HG02943 (cell line): ENCODE data around the gene IMP3.
A peak's percentile ranks its signal among the peaks of the same experiment; 100 is the strongest.

ENCODE experiments used
- ATAC-seq: cut with Tn5 transposase; IDR thresholded peaks from one replicate; pipeline ENCODE4 v1.9.1; 2021; ENCODE audit warnings: mild to moderate bottlenecking, low read depth, moderate library complexity; ENCODE audit not compliant: unreplicated experiment

Gene IMP3

DNA sequence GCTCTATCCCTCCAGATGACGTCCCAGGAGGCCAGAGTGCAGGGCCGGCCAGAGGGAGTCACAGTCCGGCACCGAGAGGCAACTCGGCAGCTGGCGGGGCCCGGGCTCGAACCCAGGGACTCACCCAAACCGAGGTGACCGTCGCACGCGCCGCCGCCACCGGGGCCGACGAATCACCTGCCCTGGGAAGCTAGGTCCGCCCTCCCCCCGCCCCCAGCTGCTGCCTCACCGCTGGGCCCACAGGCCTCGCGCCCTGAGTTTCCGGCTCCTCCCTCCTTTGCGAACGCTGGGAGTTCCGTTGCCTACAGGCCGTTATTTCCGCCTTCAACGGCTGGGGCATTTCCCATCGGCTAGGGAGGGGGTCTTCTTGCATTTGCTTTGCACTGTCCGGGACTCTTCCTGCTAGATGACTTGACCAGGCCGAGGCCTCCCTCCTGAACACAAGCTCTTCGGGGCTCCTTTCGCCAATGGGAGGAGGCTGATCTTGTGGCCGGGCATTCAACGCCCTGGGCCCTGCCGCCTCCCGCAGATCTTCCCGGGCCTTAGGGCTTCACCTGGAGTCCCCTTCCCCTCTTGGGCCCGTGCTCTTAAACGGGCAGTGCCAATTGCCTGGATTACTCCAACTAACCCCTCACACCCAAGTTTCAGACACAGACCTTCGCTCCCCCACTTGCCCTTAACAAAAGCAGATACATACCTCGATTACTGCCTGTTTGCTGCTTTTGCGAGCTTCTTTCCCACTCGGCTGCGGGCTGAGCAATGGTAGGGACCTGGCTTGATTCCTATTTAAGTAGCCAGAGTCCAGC lies 14.3 kb downstream of the IMP3 start, which contains the start of gene SNUPN:
Gene SNUPN, minus strand, starts transcription at position 184 of the 806 bp plus-strand sequence. CDS start 4,674 bp downstream, outside the sequence.
- ATAC-seq, result peak; percentile 79

DNA sequence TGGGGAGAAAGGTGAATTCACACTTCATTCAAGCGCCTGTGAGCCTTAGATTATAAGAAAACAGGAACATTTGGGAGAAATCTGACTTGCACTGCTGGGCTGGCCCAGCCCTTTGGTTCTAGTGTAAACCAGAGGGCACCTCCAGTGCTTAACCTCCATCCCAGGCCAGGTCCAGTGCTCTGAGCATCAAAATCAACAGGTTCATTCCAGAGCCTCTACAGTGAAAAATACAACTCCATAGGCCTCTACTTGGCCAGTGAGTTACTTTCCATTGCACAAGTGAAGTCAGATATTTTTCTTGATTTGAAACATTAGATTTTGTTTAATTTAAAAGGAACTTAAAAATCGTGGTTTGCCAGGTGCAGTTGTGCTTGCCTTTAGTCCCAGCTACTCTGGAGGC lies 17.5 kb downstream of the IMP3 start:
- no peak for ATAC-seq

DNA sequence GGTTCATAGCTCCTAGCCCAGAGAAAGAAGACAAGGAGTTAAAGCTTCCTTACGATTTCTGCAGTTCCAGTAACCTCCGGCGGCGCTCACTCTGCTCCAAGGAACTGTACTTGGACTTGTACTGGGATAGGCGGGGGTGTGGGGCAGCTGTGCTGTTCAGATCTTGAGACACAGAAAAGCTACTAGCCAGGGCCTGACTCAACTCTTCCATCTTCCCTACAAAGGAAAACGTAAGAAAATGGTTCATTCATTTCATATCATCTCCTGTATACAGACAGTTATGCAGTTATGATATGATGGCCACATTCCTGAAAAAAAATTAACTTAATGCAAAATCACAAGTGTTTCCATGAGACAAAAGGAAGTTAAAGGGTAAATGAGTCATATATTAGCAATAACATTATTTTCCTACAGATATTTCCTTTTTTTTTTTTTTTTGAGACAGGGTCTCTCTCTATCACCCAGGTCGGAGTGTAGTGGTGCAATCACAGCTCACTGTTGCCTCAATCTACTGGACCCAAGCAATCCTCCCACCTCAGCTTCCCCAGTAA lies 19.1 kb downstream of the IMP3 start:
- ATAC-seq, result no peak

DNA sequence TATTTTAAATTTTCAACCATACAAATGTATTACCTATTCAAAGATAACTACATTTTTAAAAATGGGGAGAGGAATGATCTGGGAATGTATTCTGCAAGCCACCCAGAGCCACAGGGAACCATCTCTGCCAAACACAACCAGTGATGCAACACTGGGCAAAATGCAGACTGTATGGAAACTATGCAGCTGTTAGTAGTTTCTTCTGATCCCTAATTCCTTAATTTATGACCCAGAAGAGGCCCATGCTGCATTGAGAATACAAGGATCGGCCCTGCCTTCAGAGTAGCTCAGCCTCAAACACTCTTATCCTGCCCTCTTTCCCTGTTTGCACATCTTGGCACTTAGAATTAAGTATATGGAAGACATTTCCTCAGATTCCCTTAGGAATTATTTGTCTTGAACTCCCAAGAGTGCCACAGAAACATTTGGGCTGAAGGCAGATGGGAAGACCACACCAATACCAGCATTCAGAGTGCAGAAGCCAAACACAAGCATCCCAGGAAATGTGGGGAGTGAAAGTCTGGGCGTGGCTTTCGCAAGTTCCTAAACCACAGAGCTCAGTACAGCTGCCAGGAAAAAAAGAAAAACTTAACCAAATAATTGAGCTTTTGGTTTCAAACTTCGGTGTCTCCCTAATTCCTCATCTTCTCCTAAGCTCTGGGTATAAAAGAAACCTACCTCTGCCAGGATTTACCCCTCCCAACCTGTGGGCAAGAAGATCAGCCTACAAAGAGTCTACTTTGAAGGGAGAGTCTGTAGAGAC lies 19.8 kb downstream of the IMP3 start:
- no peak for ATAC-seq

DNA sequence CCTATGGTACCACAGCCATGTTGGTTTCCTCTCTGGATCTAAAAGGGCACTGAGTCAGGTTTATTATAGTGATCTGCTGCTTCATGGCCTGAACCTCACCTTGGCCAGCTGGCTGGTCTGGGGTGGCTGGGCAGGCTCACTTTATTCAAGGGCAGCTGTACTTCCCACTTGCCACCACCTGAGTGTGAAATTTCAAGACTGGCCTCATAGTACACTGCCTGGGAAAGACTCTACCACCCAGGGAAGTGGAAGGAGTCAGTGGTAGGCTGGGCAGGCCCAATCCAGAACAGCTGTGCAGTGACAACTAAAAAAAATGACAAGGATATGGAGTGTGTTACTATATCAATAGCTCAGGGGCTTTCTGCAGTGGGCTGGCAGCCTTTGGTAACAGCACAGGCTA lies 23.3 kb downstream of the IMP3 start:
- ATAC-seq, result no peak

DNA sequence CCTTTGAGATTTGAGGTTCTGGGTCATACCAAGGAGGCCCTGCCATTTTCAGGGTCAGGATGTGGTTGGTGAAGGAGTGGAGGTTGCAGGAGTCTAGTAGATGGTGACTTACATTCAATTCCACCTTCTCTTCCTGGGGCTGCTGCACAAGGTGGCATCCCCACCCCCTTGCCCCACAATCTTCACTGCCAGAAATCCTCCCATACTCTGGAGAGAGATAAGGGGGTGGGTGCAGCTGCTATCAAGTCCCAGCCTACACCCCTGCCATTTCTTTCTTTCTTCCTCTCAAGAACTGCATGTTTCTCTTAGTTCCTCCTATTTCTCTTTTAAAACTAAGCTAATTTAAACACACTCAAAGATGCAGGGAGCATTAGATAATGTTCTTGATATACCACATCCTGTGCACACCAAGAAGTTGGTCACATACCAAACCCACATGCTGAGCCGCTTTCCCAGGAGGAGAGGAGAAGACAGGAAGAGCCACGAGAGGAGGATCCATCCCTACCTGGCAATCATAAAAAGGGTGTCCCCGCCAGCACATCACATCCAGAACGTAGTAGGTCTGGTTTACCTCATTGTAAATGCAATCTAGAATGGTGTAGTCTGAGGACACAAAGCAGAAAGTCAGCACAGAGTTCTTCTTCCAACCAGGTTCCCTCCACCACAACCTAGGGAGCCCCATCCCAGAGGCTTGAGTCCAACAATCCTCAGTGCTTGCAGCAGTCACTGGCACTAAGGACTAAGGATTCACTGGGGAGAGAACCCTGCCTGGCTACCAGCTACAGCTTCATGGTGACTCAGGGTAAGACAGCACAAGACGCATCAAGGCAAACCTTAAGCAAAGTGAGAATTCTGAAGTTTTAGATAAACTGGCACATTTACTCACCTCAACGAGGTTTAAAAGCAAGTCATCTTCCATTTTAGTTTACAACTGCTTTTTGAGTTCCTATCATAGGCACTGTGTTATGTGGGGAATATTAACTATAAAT lies 33.0 kb downstream of the IMP3 start:
- no peak for ATAC-seq

DNA sequence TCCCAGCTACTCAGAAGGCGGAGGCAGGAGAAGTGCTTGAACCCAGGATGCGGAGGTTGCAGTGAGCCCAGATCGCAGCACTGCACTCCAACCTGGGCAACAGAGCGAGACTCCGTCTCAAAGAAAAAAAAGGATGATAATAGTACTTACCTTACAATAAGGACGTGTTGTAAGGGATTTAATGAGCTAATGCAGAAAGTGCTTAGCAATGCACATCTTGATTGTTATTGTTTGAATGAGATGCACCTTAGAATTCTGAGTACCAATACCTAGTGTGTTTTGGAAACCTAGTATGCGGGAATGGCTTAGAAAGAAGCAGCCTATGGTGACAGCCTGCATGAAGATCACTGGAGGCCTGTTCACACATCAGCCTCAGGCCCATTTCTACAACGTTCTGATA lies 34.0 kb downstream of the IMP3 start:
- ATAC-seq, result no peak

DNA sequence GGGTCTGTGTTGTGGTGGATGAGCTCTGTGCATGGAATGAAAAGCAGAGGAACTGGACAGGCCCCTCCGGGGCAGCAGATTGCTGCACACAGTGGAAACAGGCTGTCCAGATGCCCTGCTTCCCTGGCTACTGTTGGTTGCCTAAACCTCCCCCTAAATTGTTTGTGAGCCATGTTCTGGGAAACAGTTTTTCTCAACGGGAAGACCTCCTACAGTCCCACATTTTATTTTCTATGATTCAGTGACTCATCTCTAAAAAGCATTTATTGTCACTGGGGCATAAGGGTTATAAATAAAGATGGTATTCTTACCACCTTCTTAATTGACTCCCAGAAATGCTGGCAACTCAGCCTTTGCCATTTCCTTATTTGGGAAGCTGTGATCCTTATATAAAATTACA lies 40.6 kb downstream of the IMP3 start:
- ATAC-seq, result no peak

DNA sequence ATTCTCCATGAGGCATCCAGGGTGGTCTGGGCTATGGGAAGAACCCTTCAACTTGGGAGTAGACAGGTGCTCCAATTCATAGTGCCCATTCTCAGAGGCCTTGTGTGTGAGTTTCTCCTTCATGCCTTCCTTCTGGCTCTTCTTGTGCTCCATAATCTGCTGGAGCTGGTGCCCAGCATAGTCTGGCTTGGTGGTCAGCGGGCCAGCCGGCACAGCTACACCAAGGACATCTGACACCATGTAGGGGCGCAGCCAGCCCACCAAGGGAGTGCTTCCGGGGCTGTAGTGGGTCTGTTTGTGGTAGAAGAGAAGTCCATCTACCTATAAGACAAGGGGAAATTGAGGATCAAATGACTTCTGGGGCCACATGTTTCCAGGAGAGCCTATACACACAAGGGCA lies 41.7 kb downstream of the IMP3 start:
- no peak for ATAC-seq

DNA sequence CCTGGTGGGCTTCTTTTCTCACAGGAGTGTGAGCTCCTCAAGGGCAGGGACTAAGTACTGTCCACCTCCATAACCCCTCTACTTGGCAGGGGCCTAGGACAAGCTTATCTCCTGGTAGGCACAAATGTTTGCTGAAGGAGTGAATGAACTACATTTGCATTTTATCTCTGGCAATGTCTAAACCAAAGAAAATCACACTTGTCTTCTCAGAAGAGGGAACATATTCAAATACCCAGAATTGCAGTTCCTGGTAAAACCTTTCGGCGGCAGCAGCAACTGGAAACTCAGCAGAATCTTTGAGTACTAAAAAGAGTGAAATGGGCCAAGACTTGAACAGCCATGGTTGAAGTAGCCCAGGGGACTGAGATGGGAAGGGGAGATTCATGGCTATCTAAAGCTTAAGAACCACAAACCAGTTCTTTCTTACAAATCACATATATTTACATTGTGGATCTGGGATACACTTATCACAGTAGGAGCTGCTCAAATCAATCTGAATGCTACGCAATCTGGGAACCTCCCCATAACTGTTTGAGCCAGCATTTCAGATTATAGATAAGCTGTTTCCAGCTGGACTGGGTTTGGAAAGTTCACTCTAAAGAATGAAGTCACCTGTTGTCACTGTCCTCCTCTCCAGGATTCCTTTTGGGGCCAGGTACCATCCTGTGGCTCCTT lies 42.2 kb downstream of the IMP3 start:
- no peak for ATAC-seq

DNA sequence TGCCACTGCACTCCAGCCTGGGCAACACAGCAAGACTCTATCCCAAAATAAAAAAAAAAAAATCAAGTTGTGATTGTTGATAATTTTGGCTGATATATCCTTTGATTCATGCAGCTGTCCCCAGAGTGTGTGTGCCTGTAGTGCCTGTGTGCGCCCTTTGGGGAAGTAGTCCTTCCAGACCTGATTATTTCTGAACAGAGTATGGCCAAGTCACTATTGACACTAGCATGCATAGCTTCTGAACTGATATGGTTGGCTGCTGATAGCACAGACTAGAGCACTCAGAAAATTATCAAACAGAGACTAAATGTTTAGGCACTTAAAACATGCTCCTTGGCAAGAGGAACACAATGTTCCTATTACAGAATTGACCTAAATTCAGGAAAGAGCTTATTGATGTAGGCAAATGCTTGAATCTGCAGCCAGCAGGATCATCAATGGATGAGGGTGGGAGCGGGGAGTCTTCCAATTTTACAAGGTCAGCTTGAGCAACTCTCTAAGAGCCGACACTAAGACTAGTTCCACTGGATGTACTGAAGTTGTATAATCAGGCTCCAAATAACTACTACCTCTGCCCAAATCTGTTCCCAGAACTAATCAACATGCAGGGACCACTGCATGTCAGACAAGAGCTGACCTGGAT lies 43.2 kb downstream of the IMP3 start:
- no peak for ATAC-seq

DNA sequence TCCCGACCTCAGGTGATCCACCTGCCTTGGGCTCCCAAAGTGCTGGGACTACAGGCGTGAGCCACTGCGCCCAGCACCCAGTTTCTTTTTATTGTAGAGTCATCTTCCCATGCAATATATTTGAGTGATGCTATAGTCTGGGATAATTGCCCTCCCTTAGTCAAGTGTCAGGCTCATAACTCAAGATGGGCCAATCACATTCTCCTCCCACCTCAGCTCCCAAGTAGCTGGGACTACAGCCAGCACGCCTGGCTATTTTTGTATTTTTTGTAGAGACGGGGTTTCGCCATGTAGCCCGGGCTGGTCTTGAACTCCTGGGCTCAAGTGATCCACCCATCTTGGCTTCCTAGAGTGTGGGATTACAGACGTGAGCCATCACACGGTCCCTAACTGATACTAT lies 45.7 kb downstream of the IMP3 start:
- no peak for ATAC-seq

DNA sequence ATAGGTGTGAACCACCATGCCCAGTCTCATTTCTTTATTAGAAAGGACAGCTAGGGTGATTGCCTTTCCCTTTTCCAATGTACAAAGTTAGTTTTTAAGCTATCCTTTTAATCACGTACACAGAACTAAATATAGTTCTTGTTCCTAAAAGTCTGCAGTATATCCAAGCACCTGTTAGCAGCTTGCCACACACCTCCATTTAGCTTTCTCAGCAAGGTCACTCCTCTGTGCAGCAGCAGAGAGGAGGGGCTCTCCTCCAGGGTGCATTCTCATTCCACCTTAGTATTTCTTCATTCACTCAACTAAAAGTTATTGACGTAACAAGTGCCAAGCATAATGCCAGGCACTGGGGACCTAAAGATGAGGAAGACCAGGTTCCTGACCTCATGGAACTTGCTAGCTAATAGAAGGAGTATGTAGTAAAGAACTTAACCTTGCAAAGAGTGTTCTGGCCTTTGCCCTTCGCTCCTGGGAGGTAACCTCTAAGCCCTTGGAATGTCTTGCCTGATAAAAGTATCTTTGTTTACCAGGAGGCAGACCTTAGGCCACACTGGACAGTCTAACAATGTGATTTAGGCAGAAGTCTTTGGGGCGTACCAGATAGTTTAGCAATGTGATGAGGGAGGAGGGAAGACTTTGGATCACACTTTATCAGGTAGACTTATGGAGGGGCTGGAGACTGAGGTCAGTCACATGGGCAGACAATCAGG lies 48.2 kb downstream of the IMP3 start:
- no peak for ATAC-seq

DNA sequence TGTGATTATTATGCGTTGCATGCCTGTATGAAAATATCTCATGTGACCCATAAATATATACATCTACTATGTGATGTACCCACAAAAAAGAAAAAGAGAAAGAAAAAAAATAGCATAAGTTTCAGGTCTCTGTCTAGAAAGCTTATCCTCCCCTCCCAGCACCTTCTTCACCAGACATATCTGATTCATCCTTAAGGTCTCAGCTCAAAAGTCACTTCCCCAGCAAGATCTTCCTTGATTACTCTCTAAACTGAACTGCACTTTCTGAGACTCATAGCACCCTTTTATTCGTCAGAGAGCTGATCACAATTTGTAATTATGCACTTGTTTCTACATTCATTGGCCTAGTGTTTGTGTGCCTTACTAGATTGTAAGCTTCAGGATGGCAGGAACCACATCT lies 49.8 kb downstream of the IMP3 start:
- ATAC-seq, result no peak
